ENCODE results near the gene RPGRIP1L. TPM values are rescaled to one million over a fixed set of nuclear protein-coding genes. Genes with fewer than 3 reads are reported as not detected.

The RPGRIP1L gene
- 9.5 to 11.3 TPM (median 10.8 TPM) in 5 replicates for total RNA-seq (2022; extraction: Qiagen RNA extraction)

DNA sequence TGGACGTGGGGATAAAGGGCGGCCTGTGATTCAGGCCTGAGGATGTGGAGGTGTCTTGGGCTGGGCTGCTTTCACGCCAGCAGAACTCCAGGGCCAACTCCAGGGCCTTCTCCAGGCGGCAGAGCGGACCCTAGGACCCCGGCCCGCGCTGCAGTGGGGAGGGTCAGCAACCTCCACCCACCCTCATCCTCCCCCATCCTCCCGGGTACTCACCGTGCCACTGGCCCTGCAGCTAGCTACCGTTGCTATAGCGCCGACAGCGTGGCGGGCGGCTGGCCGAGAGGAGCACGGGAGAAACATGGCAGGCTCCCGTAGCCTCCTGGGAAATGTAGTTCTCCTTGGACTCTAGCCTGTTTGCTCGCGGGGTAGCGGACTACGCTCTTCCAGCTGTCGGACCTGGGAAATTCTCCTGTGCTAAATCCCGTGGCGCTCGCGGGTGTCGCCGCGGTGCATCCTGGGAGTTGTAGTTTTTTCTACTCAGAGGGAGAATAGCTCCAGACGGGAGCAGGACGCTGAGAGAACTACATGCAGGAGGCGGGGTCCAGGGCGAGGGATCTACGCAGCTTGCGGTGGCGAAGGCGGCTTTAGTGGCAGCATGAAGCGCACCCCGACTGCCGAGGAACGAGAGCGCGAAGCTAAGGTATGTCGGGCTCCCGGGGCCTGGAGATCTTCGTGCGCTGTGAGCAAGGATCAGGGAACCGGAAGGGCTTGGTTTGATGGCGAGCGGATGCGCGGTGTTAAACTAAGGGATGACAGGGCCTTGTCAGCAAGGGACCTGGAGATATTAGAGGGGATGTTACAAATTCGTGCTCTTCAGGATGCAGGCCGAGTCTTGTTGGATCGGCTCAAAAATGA, at the start of gene RPGRIP1L, which contains the start of gene FTO:
TSS of gene RPGRIP1L (minus strand) at position 270 of the 855 bp plus-strand sequence. CDS start 3,136 bp downstream, outside the sequence.
TSS of gene FTO (plus strand) at position 567 of the 855 bp plus-strand sequence.

Other genes with a start within 250 kb of the RPGRIP1L start
- gene AKTIP, start 200.7 kb downstream of the RPGRIP1L start, total RNA-seq (2022; extraction: Qiagen RNA extraction) = 20.0 to 24.6 TPM (median 22.3 TPM) in 5 replicates
- gene FTO, start 297 bp upstream of the RPGRIP1L start, total RNA-seq (2022; extraction: Qiagen RNA extraction) = 22.4 to 38.7 TPM (median 28.6 TPM) in 5 replicates

Data from A549 treated with CORT108297 at 1 μM for 4 hours (cell line).